OCI-LY7 (cell line): ENCODE results near the gene EFCAB10.
A peak's percentile ranks its signal among the peaks of the same experiment; 100 is the strongest.

ENCODE experiments used
- EZH2phosphoT487 ChIP-seq: fragments of 200-600 bp; sonication (generic); IDR thresholded peaks from 2 replicates; pipeline ENCODE4 v1.6.1; 2018; ENCODE audit warnings: low read depth, borderline replicate concordance, mild to moderate bottlenecking, mixed run types, antibody characterized with exemption, low read length, moderate library complexity, mixed read lengths
- TF ChIP-seq, protein P1 (sequence below): fragments of 200-600 bp; sonication (generic); conservative IDR thresholded peaks from 2 replicates; pipeline ENCODE4 v1.5.1; 2014; ENCODE audit warnings: mild to moderate bottlenecking, antibody characterized with exemption, low read length, moderate library complexity, mixed read lengths

DNA sequence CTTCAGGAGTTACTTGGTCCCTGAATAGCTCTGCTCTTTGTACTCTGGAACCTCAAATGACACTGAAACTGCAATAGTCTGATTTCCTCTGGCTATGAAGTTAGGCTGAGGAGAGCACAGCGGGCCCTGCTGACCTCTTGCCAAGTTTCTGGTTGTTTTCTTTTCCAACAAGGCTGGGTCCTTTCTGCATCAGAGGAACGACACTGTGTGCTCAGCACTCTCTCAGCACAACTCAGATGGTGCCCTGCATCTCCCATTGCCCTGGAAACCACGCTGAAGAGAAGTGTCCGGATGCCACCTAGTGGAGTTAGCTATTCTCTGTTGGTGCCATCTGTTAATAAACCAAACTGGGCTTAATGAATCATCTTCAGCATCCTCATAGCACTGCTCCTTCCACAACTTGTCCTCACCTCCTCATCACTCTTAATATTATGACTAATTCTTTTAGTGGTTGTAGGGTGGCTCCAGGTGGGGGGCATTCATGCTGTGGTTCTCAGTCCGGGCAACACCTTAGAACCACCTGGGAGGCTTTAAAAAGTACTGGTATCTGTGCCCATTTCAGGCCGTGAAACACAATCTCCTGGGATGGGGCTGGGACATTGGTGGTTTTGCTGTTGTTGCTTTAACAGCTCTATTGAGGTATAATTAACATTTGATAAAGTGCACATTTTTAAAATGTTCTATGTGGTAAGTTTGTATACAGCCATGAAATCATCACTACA lies 8.2 kb upstream of the EFCAB10 start:
- TF ChIP-seq, protein P1, sequence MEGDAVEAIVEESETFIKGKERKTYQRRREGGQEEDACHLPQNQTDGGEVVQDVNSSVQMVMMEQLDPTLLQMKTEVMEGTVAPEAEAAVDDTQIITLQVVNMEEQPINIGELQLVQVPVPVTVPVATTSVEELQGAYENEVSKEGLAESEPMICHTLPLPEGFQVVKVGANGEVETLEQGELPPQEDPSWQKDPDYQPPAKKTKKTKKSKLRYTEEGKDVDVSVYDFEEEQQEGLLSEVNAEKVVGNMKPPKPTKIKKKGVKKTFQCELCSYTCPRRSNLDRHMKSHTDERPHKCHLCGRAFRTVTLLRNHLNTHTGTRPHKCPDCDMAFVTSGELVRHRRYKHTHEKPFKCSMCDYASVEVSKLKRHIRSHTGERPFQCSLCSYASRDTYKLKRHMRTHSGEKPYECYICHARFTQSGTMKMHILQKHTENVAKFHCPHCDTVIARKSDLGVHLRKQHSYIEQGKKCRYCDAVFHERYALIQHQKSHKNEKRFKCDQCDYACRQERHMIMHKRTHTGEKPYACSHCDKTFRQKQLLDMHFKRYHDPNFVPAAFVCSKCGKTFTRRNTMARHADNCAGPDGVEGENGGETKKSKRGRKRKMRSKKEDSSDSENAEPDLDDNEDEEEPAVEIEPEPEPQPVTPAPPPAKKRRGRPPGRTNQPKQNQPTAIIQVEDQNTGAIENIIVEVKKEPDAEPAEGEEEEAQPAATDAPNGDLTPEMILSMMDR = peak; percentile 90
- no peak for TF ChIP-seq EZH2phosphoT487
